HepG2 (cell line): Measurements from ENCODE around the gene LSS. TPM values are rescaled to one million over a fixed set of nuclear protein-coding genes. Genes with fewer than 3 reads are reported as not detected.

ENCODE experiments used
- GZF1 ChIP-seq: sonication (generic); formaldehyde crosslinking; IDR thresholded peaks from 2 replicates; pipeline ENCODE4 v1.5.1; 2020; ENCODE audit warnings: mild to moderate bottlenecking, missing genetic modification reagents
- MAF1 ChIP-seq: sonication (generic); formaldehyde crosslinking; IDR thresholded peaks from 2 replicates; pipeline ENCODE4 v1.5.0; 2020; ENCODE audit warnings: missing genetic modification reagents, borderline replicate concordance
- PLRG1 ChIP-seq: fragments of 450-650 bp; conservative IDR thresholded peaks from 2 replicates; pipeline ENCODE4 v1.6.1; 2016
- WIZ ChIP-seq: sonication (generic); formaldehyde crosslinking; IDR thresholded peaks from 2 replicates; pipeline ENCODE4 v1.5.1; 2020; ENCODE audit warnings: mild to moderate bottlenecking, missing genetic modification reagents
- ZIK1 ChIP-seq: sonication (generic); formaldehyde crosslinking; IDR thresholded peaks from 2 replicates; pipeline ENCODE4 v1.5.0; 2020; ENCODE audit warnings: mild to moderate bottlenecking, low read depth, missing genetic modification reagents, borderline replicate concordance
- ZMYM2 ChIP-seq: sonication (generic); formaldehyde crosslinking; IDR thresholded peaks from 2 replicates; pipeline ENCODE4 v1.8.0; 2022; ENCODE audit warnings: mild to moderate bottlenecking, missing genetic modification reagents
- ZNF235 ChIP-seq: sonication (generic); formaldehyde crosslinking; IDR thresholded peaks from 2 replicates; pipeline ENCODE4 v1.8.1; 2023; ENCODE audit warnings: mild to moderate bottlenecking, missing genetic modification reagents, borderline replicate concordance
- ZNF382 ChIP-seq: sonication (generic); formaldehyde crosslinking; IDR thresholded peaks from 2 replicates; pipeline ENCODE4 v1.5.0; 2020; ENCODE audit warnings: missing genetic modification reagents, mild to moderate bottlenecking, borderline replicate concordance
- polyA plus RNA-seq, 8 experiments: library from polyadenylated mRNA; depleted of rRNA in 3 of 8; stranded (reverse) in 7 of 8; unstranded in 1 of 8; fragments of >200 nt; fragmentation: Illumina TruSeq in 4 of 8; extraction: Trizol in 4 of 8; gene quantifications; 2 replicates each; pipeline versions ENCODE4 v1.2.1 to v1.2.3, GENCODE V29; 2011 to 2016; ENCODE audit warnings: low read depth in 4 of 8, missing spikeins in 1 of 8, mixed read lengths in 1 of 8; ENCODE audit not compliant: insufficient read depth in 1 of 8
- total RNA-seq, 5 experiments: library from RNA; depleted of rRNA; stranded (reverse); fragments of >200 nt; fragmentation: Illumina TruSeq; extraction: Trizol; gene quantifications; 2 replicates each; pipeline ENCODE4 v1.2.3, GENCODE V29; 2016; ENCODE audit warnings: low read depth in 1 of 5
- TF ChIP-seq, protein P1 (sequence below): IDR thresholded peaks from 2 replicates; pipeline ENCODE4 v1.6.1; 2016; ENCODE audit warnings: missing compliant biosample characterization, missing genetic modification reagents, borderline replicate concordance
- TF ChIP-seq, protein P2 (sequence below): sonication (generic); formaldehyde crosslinking; IDR thresholded peaks from 2 replicates; pipeline ENCODE4 v1.9.0; 2021; ENCODE audit warnings: mild to moderate bottlenecking, missing genetic modification reagents
- TF ChIP-seq, protein P3 (sequence below): IDR thresholded peaks from 2 replicates; pipeline ENCODE4 v1.6.1; 2016; ENCODE audit warnings: low read depth, missing genetic modification reagents, missing compliant biosample characterization
- TF ChIP-seq, protein P4 (sequence below): fragments of 450-650 bp; IDR thresholded peaks from 2 replicates; pipeline ENCODE4 v1.6.1; 2016

The LSS gene
- total and polyA plus RNA-seq, 2 of the 13 experiments (the other 11 are each of a cell fraction or from before 2014, with no cell fraction given), result 72.6 to 113 TPM

DNA sequence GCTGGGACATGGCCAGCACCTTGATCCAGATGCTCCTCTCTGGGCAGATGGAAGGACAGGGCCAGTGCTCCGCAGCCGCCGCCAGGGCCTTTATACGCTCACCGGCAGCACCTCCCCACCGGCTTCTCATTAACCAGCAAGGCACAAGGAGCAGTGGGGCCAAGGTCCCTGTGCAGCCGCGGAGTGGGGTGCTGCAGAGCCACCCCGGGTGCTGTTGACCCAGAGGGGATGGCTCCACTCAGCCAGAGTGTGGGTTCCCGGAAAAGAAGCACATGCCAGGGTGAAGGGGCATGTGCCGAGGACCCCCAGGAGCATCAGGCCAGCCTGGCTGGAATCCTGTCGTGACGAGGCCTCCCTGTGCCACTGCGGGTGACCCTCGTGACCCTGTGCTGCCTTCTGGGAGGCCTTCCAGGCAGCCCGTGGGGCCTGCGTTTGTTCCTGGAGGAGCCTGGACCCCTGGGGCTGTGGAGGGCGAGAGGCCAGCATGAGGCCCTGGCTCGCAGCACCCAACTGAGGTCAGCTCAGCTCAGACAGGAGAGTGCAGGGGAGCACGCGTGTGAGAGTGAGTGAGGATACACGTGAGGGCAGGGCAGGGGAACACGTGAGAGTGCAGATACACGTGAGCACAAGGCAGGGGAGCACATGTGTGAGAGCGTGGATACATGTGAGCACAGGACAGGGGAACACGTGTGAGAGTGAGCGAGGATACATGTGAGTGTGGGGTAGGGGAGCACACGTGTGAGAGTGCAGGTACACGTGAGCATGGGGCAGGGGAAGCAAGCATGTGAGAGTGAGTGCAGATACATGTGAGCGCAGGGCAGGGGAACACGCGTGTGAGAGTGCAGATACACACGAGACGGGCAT lies 72.8 kb downstream of the LSS start, which contains the start of gene FTCD (continued):
- TF ChIP-seq, protein P1, sequence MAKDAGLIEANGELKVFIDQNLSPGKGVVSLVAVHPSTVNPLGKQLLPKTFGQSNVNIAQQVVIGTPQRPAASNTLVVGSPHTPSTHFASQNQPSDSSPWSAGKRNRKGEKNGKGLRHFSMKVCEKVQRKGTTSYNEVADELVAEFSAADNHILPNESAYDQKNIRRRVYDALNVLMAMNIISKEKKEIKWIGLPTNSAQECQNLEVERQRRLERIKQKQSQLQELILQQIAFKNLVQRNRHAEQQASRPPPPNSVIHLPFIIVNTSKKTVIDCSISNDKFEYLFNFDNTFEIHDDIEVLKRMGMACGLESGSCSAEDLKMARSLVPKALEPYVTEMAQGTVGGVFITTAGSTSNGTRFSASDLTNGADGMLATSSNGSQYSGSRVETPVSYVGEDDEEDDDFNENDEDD (CRISPR knock-in tag), result peak; percentile 17; the same call in 1 of the 2 replicates
- TF ChIP-seq, protein P2, sequence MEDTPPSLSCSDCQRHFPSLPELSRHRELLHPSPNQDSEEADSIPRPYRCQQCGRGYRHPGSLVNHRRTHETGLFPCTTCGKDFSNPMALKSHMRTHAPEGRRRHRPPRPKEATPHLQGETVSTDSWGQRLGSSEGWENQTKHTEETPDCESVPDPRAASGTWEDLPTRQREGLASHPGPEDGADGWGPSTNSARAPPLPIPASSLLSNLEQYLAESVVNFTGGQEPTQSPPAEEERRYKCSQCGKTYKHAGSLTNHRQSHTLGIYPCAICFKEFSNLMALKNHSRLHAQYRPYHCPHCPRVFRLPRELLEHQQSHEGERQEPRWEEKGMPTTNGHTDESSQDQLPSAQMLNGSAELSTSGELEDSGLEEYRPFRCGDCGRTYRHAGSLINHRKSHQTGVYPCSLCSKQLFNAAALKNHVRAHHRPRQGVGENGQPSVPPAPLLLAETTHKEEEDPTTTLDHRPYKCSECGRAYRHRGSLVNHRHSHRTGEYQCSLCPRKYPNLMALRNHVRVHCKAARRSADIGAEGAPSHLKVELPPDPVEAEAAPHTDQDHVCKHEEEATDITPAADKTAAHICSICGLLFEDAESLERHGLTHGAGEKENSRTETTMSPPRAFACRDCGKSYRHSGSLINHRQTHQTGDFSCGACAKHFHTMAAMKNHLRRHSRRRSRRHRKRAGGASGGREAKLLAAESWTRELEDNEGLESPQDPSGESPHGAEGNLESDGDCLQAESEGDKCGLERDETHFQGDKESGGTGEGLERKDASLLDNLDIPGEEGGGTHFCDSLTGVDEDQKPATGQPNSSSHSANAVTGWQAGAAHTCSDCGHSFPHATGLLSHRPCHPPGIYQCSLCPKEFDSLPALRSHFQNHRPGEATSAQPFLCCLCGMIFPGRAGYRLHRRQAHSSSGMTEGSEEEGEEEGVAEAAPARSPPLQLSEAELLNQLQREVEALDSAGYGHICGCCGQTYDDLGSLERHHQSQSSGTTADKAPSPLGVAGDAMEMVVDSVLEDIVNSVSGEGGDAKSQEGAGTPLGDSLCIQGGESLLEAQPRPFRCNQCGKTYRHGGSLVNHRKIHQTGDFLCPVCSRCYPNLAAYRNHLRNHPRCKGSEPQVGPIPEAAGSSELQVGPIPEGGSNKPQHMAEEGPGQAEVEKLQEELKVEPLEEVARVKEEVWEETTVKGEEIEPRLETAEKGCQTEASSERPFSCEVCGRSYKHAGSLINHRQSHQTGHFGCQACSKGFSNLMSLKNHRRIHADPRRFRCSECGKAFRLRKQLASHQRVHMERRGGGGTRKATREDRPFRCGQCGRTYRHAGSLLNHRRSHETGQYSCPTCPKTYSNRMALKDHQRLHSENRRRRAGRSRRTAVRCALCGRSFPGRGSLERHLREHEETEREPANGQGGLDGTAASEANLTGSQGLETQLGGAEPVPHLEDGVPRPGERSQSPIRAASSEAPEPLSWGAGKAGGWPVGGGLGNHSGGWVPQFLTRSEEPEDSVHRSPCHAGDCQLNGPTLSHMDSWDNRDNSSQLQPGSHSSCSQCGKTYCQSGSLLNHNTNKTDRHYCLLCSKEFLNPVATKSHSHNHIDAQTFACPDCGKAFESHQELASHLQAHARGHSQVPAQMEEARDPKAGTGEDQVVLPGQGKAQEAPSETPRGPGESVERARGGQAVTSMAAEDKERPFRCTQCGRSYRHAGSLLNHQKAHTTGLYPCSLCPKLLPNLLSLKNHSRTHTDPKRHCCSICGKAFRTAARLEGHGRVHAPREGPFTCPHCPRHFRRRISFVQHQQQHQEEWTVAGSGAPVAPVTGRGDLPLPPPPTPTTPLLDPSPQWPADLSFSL, result no peak
- TF ChIP-seq, protein P3, sequence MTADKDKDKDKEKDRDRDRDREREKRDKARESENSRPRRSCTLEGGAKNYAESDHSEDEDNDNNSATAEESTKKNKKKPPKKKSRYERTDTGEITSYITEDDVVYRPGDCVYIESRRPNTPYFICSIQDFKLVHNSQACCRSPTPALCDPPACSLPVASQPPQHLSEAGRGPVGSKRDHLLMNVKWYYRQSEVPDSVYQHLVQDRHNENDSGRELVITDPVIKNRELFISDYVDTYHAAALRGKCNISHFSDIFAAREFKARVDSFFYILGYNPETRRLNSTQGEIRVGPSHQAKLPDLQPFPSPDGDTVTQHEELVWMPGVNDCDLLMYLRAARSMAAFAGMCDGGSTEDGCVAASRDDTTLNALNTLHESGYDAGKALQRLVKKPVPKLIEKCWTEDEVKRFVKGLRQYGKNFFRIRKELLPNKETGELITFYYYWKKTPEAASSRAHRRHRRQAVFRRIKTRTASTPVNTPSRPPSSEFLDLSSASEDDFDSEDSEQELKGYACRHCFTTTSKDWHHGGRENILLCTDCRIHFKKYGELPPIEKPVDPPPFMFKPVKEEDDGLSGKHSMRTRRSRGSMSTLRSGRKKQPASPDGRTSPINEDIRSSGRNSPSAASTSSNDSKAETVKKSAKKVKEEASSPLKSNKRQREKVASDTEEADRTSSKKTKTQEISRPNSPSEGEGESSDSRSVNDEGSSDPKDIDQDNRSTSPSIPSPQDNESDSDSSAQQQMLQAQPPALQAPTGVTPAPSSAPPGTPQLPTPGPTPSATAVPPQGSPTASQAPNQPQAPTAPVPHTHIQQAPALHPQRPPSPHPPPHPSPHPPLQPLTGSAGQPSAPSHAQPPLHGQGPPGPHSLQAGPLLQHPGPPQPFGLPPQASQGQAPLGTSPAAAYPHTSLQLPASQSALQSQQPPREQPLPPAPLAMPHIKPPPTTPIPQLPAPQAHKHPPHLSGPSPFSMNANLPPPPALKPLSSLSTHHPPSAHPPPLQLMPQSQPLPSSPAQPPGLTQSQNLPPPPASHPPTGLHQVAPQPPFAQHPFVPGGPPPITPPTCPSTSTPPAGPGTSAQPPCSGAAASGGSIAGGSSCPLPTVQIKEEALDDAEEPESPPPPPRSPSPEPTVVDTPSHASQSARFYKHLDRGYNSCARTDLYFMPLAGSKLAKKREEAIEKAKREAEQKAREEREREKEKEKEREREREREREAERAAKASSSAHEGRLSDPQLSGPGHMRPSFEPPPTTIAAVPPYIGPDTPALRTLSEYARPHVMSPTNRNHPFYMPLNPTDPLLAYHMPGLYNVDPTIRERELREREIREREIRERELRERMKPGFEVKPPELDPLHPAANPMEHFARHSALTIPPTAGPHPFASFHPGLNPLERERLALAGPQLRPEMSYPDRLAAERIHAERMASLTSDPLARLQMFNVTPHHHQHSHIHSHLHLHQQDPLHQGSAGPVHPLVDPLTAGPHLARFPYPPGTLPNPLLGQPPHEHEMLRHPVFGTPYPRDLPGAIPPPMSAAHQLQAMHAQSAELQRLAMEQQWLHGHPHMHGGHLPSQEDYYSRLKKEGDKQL (CRISPR knock-in tag), result no peak
- TF ChIP-seq, protein P4, sequence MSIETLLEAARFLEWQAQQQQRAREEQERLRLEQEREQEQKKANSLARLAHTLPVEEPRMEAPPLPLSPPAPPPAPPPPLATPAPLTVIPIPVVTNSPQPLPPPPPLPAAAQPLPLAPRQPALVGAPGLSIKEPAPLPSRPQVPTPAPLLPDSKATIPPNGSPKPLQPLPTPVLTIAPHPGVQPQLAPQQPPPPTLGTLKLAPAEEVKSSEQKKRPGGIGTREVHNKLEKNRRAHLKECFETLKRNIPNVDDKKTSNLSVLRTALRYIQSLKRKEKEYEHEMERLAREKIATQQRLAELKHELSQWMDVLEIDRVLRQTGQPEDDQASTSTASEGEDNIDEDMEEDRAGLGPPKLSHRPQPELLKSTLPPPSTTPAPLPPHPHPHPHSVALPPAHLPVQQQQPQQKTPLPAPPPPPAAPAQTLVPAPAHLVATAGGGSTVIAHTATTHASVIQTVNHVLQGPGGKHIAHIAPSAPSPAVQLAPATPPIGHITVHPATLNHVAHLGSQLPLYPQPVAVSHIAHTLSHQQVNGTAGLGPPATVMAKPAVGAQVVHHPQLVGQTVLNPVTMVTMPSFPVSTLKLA, result peak; percentile 99
- TF ChIP-seq ZNF235 (CRISPR knock-in tag) (peak; percentile 70), MAF1 (CRISPR knock-in tag) (no peak), ZIK1 (peak; percentile 32), ZNF382 (CRISPR knock-in tag) (no peak), PLRG1 (no peak), ZMYM2 (CRISPR knock-in tag) (no peak), WIZ (CRISPR knock-in tag) (0 out of 2 replicates have a peak, but pooled peaks have one; percentile 28), GZF1 (CRISPR knock-in tag) (no peak)
